H1 (cell line): ENCODE measurements around the gene OR4D11. TPM values are rescaled to one million over a fixed set of nuclear protein-coding genes. Genes with fewer than 3 reads are reported as not detected.

ENCODE experiments used
- SRF ChIP-seq: IDR thresholded peaks from 2 replicates; pipeline ENCODE4 v1.6.1; 2011; ENCODE audit warnings: mild to moderate bottlenecking, low read depth, low read length, moderate library complexity
- polyA plus RNA-seq, 7 experiments: library from polyadenylated mRNA; depleted of rRNA in 3 of 7; stranded (reverse) in 5 of 7; unstranded in 2 of 7; fragments of >200 nt in 5 of 7; fragments of 200-250 nt in 2 of 7; gene quantifications; 1 replicate in 5 of 7; 2 replicates in 1 of 7; 4 replicates in 1 of 7; pipeline versions ENCODE4 v1.2.1 to v1.2.3, GENCODE V29; 2011 to 2013; ENCODE audit warnings: missing spikeins in 2 of 7, mixed read lengths in 2 of 7
- total RNA-seq: library from RNA; stranded (reverse); fragmentation: NEBNext Ultra II Directional; extraction: Animal tissue kit (Norgen Biotek cat#: 25700); gene quantifications from 2 replicates; pipeline ENCODE4 v1.2.1, GENCODE V29; 2021

Gene OR4D11
- total and polyA plus RNA-seq, 2 of the 8 experiments (the other 6 are each of a cell fraction or from before 2014, with no cell fraction given) = not detected

DNA sequence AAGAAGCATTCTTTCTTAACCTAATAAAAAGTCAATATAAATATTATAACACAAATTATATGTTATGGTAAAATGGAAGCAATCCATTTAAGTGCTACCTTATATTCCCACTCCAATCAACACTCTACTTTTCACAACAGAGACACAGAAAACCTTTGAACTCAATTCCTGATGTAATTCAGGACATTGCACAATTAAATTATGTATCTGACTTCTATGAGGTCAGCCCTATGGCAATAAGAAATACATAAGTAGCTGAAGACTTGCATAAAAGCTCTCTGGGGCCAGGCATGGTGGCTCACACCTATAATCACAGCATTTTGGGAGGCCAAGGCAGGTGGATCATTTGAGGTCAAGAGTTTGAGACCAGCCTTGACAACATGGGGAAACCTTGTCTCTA lies 23.5 kb upstream of the OR4D11 start (continued):
- no peak for TF ChIP-seq SRF
